Cardiac ventricle fibroblast (primary cell): ENCODE results near the gene COQ3. TPM values are rescaled to one million over a fixed set of nuclear protein-coding genes. Genes with fewer than 3 reads are reported as not detected.

ENCODE experiments used
- total RNA-seq: library from RNA; depleted of rRNA; stranded (reverse); fragments of >200 nt; gene quantifications from 2 replicates; pipeline ENCODE4 v1.2.3, GENCODE V29; 2015

Gene COQ3
- 0.73 and 1.00 TPM in 2 replicates for total RNA-seq

GRCh38 chr6:99393698-99394531, at the start of gene COQ3:
TSS of gene COQ3 (minus strand) at chr6:99394195. CDS start at chr6:99394179, 16 bp downstream.

GRCh38 chr6:99424761-99425646, 31.0 kb upstream of the COQ3 start, which contains the start of gene PNISR:
TSS of gene PNISR (minus strand) at chr6:99425308. CDS start at chr6:99414659, 10,649 bp downstream.

DNA sequence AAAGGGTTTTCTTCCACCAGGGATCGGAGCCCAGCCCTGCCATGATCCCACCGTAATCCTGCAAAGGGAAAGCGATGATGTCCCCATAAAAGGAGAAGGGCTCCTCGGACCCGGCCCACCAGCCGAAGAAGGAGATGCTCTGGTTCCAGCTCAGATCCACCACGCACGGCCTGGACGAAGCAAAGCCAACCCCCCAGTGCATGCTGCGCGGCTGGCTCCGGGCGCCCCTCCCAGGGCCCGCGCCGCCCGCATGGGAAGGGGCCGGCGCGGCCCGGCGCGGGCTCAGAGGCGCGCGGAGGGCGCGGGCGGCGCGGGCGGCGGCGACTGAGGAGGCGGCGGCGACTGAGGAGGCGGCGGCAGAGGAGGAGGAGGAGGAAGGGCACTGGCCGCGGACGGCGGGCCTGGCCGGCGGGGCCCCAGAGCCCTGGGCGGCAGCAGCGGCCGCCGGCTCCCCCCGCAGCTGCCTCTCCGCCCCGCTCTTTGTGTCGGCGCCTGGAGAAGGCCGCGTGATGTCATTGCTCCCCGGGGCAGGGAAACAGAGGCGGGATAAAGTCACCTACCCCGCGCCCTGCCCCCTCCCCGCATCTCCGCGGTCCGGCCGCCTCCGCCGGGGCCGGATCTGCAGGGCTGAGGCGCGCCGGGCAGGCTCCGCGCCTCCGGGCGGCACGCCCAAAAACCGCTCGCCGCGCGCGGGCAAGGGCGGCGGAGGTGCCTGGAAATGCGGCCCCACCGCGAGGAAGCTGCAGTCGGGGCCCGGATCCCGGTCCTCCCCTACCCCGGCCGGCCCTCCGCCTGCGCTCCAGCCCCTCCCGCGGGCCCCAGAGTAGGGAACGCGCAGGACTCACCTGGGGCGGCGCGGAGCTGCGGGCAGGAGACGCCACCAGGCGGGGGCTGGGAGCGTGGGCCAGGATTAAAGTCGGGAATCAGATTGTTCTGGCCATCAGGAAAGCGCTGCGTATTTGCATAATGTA, 44.5 kb downstream of the COQ3 start, which contains the start of gene FAXC:
FAXC (minus strand) TSS at position 504 of the 971 bp plus-strand sequence; CDS start at position 202, 302 bp downstream.

Other genes with a start within 250 kb of the COQ3 start
- under 0.01 TPM in 1 of 2 replicates, not detected in the other for gene FAXC, start 44.5 kb downstream of the COQ3 start, total RNA-seq
- gene PNISR, start 31.1 kb upstream of the COQ3 start, total RNA-seq, result 26.9 and 38.1 TPM in 2 replicates
- 6.0 and 20.5 TPM in 2 replicates for gene USP45, start 121.2 kb upstream of the COQ3 start, total RNA-seq
- 21.2 and 26.2 TPM in 2 replicates for gene CCNC, start 174.5 kb upstream of the COQ3 start, total RNA-seq
- not detected in 2 replicates for gene PRDM13, start 212.6 kb upstream of the COQ3 start, total RNA-seq